ENCODE measurements around the gene ANO1.
"Not testable (repeated sequence)": the region's sequence is repeated elsewhere in the genome, so short reads cannot be mapped to it uniquely, and the experiment has no call there.

Gene ANO1

GRCh38 chr11:70210051-70210501 is 132.0 kb downstream of the ANO1 start:
- H3K4me3 ChIP-seq (ENCODE audit: low read depth, low read length) = no peak overlapping the region
- DNase-seq (ENCODE audit: low read depth) = no peak
- TF ChIP-seq CTCF (IDR thresholded peaks at IDR 0.05; ENCODE audit: control insufficient read depth, extremely low read depth, insufficient read depth) = no peak

- DNase-seq (ENCODE audit: low read depth) = no peak
- TF ChIP-seq CTCF (IDR thresholded peaks at IDR 0.05; ENCODE audit: control insufficient read depth, extremely low read depth, insufficient read depth) = no peak
- no peak overlapping the region for H3K4me3 ChIP-seq (ENCODE audit: low read depth, low read length)
These were observed 132.4 kb downstream of the ANO1 start for GRCh38 chr11:70210530-70210929.

GRCh38 chr11:70212227-70212811 is 134.2 kb downstream of the ANO1 start:
- no peak overlapping the region for H3K4me3 ChIP-seq (ENCODE audit: low read depth, low read length)
- no peak for DNase-seq (ENCODE audit: low read depth)
- no peak for TF ChIP-seq CTCF (IDR thresholded peaks at IDR 0.05; ENCODE audit: control insufficient read depth, extremely low read depth, insufficient read depth)

GRCh38 chr11:70217388-70217787 is 139.3 kb downstream of the ANO1 start:
- DNase-seq (ENCODE audit: low read depth); H3K4me3 ChIP-seq (ENCODE audit: low read depth, low read length): not testable (repeated sequence)

GRCh38 chr11:70218076-70218475 is 140.0 kb downstream of the ANO1 start:
- H3K4me3 ChIP-seq (ENCODE audit: low read depth, low read length); DNase-seq (ENCODE audit: low read depth): not testable (repeated sequence)

GRCh38 chr11:70220136-70220535 is 142.0 kb downstream of the ANO1 start:
- no peak for DNase-seq (ENCODE audit: low read depth)
- H3K4me3 ChIP-seq (ENCODE audit: low read depth, low read length) = no peak overlapping the region
- no peak for TF ChIP-seq CTCF (IDR thresholded peaks at IDR 0.05; ENCODE audit: control insufficient read depth, extremely low read depth, insufficient read depth)

- no peak for DNase-seq (ENCODE audit: low read depth)
- TF ChIP-seq CTCF (IDR thresholded peaks at IDR 0.05; ENCODE audit: control insufficient read depth, extremely low read depth, insufficient read depth) = no peak
- H3K4me3 ChIP-seq (ENCODE audit: low read depth, low read length) = no peak overlapping the region
These were observed 142.8 kb downstream of the ANO1 start for GRCh38 chr11:70220920-70221319.

GRCh38 chr11:70225681-70226177 is 147.6 kb downstream of the ANO1 start:
- no peak for DNase-seq (ENCODE audit: low read depth)
- no peak for TF ChIP-seq CTCF (IDR thresholded peaks at IDR 0.05; ENCODE audit: control insufficient read depth, extremely low read depth, insufficient read depth)
- no peak overlapping the region for H3K4me3 ChIP-seq (ENCODE audit: low read depth, low read length)

All from LNCaP clone FGC (cell line).